ENCODE data around the gene LRMDA. TPM values are rescaled to one million over a fixed set of nuclear protein-coding genes. Genes with fewer than 3 reads are reported as not detected.

Gene LRMDA
- total RNA-seq, 1 donor from 2014 or later, result 7.3 TPM

GRCh38 chr10:76301950-76302349, 870.5 kb downstream of the LRMDA start:
- H3K36me3 ChIP-seq (ENCODE audit: control insufficient read depth in 3 of 3, insufficient read depth in 3 of 3, low read length in 3 of 3), result no peaks in the 10 kb centered on the region
- H3K9ac ChIP-seq (ENCODE audit: low read depth in 1 of 3, low read length in 3 of 3), result no peak overlapping the region
- H3K4me1 ChIP-seq (ENCODE audit: control insufficient read depth in 3 of 3, insufficient read depth in 3 of 3, low read length in 3 of 3), result peaks cover 0 to 8% (median 7%) of the 10 kb centered on the region in 3 donors
- no peak overlapping the region for H3K4me3 ChIP-seq (ENCODE audit: low read length in 3 of 3)
- H3K27me3 ChIP-seq (ENCODE audit: control insufficient read depth in 3 of 3, insufficient read depth in 3 of 3, low read length in 3 of 3), result no peaks in the 10 kb centered on the region
- no peaks in the 10 kb centered on the region for H3K9me3 ChIP-seq (ENCODE audit: control insufficient read depth in 3 of 3, low read length in 3 of 3)
- H3K27ac ChIP-seq (ENCODE audit: low read depth, low read length), result no peak overlapping the region

GRCh38 chr10:76302481-76302880, 871.1 kb downstream of the LRMDA start:
- peaks cover 0 to 8% (median 7%) of the 10 kb centered on the region in 3 donors for H3K4me1 ChIP-seq (ENCODE audit: control insufficient read depth in 3 of 3, insufficient read depth in 3 of 3, low read length in 3 of 3)
- H3K36me3 ChIP-seq (ENCODE audit: control insufficient read depth in 3 of 3, insufficient read depth in 3 of 3, low read length in 3 of 3), result no peaks in the 10 kb centered on the region
- H3K4me3 ChIP-seq (ENCODE audit: low read length in 3 of 3), result no peak overlapping the region
- H3K27me3 ChIP-seq (ENCODE audit: control insufficient read depth in 3 of 3, insufficient read depth in 3 of 3, low read length in 3 of 3), result no peaks in the 10 kb centered on the region
- H3K9ac ChIP-seq (ENCODE audit: low read depth in 1 of 3, low read length in 3 of 3), result no peak overlapping the region
- H3K9me3 ChIP-seq (ENCODE audit: control insufficient read depth in 3 of 3, low read length in 3 of 3), result no peaks in the 10 kb centered on the region
- no peak overlapping the region for H3K27ac ChIP-seq (ENCODE audit: low read depth, low read length)

GRCh38 chr10:76302961-76303630, 871.7 kb downstream of the LRMDA start:
- no peaks in the 10 kb centered on the region for H3K9me3 ChIP-seq (ENCODE audit: control insufficient read depth in 3 of 3, low read length in 3 of 3)
- H3K4me3 ChIP-seq (ENCODE audit: low read length in 3 of 3), result no peak overlapping the region
- peaks cover 0 to 8% (median 7%) of the 10 kb centered on the region in 3 donors for H3K4me1 ChIP-seq (ENCODE audit: control insufficient read depth in 3 of 3, insufficient read depth in 3 of 3, low read length in 3 of 3)
- no peak overlapping the region for H3K27ac ChIP-seq (ENCODE audit: low read depth, low read length)
- no peaks in the 10 kb centered on the region for H3K36me3 ChIP-seq (ENCODE audit: control insufficient read depth in 3 of 3, insufficient read depth in 3 of 3, low read length in 3 of 3)
- no peak overlapping the region for H3K9ac ChIP-seq (ENCODE audit: low read depth in 1 of 3, low read length in 3 of 3)
- H3K27me3 ChIP-seq (ENCODE audit: control insufficient read depth in 3 of 3, insufficient read depth in 3 of 3, low read length in 3 of 3), result no peaks in the 10 kb centered on the region

DNA sequence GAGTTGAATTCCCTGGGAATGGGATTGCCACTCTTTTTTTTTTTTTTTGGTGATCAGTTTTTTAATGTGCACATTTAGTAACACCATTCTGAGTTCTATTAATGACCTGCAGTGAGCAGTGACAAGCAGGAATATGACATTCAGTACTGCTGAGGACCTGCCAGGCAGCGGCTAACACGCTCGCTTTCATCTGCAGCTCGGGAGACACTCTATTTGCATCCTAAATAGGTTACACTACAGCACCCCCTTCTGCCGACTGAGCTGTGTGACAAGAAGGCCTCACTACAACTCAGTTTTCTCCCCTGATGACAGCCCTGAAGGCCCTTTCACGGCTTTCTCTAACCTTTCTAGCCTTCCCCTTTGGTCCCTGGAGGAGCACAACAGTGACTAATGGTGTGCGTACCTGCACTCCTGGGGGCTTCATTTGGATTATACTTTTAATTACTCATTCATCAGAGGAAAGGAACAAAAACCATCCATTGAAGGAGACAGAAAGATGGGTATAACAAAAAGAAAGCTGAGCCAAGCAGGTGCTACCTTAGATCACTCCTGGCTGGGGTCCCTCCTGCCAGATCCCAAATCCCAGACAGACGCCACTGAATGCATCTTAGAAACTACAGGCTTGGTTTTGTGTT, 872.4 kb downstream of the LRMDA start:
- H3K4me1 ChIP-seq (ENCODE audit: control insufficient read depth in 3 of 3, insufficient read depth in 3 of 3, low read length in 3 of 3), result peaks cover 0 to 8% (median 7%) of the 10 kb centered on the region in 3 donors
- H3K27me3 ChIP-seq (ENCODE audit: control insufficient read depth in 3 of 3, insufficient read depth in 3 of 3, low read length in 3 of 3), result no peaks in the 10 kb centered on the region
- H3K27ac ChIP-seq (ENCODE audit: low read depth, low read length), result no peak overlapping the region
- no peak overlapping the region for H3K9ac ChIP-seq (ENCODE audit: low read depth in 1 of 3, low read length in 3 of 3)
- no peaks in the 10 kb centered on the region for H3K36me3 ChIP-seq (ENCODE audit: control insufficient read depth in 3 of 3, insufficient read depth in 3 of 3, low read length in 3 of 3)
- H3K4me3 ChIP-seq (ENCODE audit: low read length in 3 of 3), result no peak overlapping the region
- H3K9me3 ChIP-seq (ENCODE audit: control insufficient read depth in 3 of 3, low read length in 3 of 3), result no peaks in the 10 kb centered on the region

DNA sequence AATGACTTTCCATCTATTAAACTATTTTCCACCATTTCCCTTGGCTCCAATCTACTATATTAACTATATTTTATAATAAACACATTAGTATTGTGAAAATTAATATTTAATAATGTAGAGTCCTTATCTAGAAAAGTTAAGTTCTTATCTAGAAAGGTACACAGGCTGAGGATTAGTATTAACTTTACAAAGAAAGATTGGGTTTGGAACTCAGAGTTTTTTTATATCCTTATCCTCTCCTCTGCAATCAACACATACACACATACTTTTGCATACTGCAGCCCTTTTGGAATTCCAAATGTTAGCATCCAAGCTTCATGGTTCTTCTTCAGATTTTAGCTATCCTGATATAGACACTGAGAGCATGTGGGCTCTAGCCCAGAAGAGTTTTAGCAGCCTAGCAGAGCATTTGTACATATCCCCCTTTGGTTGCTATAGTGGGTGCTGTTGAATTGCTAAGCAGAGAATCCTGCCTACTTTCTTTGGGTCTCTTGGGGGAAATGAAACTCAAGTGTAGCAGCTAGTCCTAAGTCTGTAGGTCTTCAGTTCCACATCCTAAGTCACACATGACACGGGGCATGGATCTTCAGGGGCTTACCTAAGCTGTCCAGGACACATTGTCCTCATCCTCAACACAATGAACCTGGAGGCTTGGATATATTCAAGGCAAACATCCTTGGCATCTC, 874.6 kb downstream of the LRMDA start:
- Histone ChIP-seq H3K36me3 (ENCODE audit: control insufficient read depth in 3 of 3, insufficient read depth in 3 of 3, low read length in 3 of 3) (no peaks in the 10 kb centered on the region), H3K27ac (ENCODE audit: low read depth, low read length) (no peak overlapping the region), H3K4me3 (ENCODE audit: low read length in 3 of 3) (no peak overlapping the region), H3K4me1 (ENCODE audit: control insufficient read depth in 3 of 3, insufficient read depth in 3 of 3, low read length in 3 of 3) (peaks cover 0 to 23% (median 8%) of the 10 kb centered on the region in 3 donors), H3K9ac (ENCODE audit: low read depth in 1 of 3, low read length in 3 of 3) (no peak overlapping the region), H3K27me3 (ENCODE audit: control insufficient read depth in 3 of 3, insufficient read depth in 3 of 3, low read length in 3 of 3) (no peaks in the 10 kb centered on the region), H3K9me3 (ENCODE audit: control insufficient read depth in 3 of 3, low read length in 3 of 3) (no peaks in the 10 kb centered on the region)

GRCh38 chr10:76306856-76307255, 875.4 kb downstream of the LRMDA start:
- Histone ChIP-seq H3K9me3 (ENCODE audit: control insufficient read depth in 3 of 3, low read length in 3 of 3) (no peaks in the 10 kb centered on the region), H3K9ac (ENCODE audit: low read depth in 1 of 3, low read length in 3 of 3) (no peak overlapping the region), H3K27ac (ENCODE audit: low read depth, low read length) (no peak overlapping the region), H3K4me3 (ENCODE audit: low read length in 3 of 3) (no peak overlapping the region), H3K27me3 (ENCODE audit: control insufficient read depth in 3 of 3, insufficient read depth in 3 of 3, low read length in 3 of 3) (no peaks in the 10 kb centered on the region), H3K4me1 (ENCODE audit: control insufficient read depth in 3 of 3, insufficient read depth in 3 of 3, low read length in 3 of 3) (peaks cover 2 to 23% (median 10%) of the 10 kb centered on the region in 3 donors), H3K36me3 (ENCODE audit: control insufficient read depth in 3 of 3, insufficient read depth in 3 of 3, low read length in 3 of 3) (no peaks in the 10 kb centered on the region)

GRCh38 chr10:76309070-76309469, 877.6 kb downstream of the LRMDA start:
- H3K9me3 ChIP-seq (ENCODE audit: control insufficient read depth in 3 of 3, low read length in 3 of 3), result no peaks in the 10 kb centered on the region
- no peaks in the 10 kb centered on the region for H3K36me3 ChIP-seq (ENCODE audit: control insufficient read depth in 3 of 3, insufficient read depth in 3 of 3, low read length in 3 of 3)
- H3K9ac ChIP-seq (ENCODE audit: low read depth in 1 of 3, low read length in 3 of 3), result no peak overlapping the region
- no peak overlapping the region for H3K4me3 ChIP-seq (ENCODE audit: low read length in 3 of 3)
- H3K27ac ChIP-seq (ENCODE audit: low read depth, low read length), result no peak overlapping the region
- no peaks in the 10 kb centered on the region for H3K27me3 ChIP-seq (ENCODE audit: control insufficient read depth in 3 of 3, insufficient read depth in 3 of 3, low read length in 3 of 3)
- peaks cover 4 to 16% (median 4%) of the 10 kb centered on the region in 3 donors for H3K4me1 ChIP-seq (ENCODE audit: control insufficient read depth in 3 of 3, insufficient read depth in 3 of 3, low read length in 3 of 3)

DNA sequence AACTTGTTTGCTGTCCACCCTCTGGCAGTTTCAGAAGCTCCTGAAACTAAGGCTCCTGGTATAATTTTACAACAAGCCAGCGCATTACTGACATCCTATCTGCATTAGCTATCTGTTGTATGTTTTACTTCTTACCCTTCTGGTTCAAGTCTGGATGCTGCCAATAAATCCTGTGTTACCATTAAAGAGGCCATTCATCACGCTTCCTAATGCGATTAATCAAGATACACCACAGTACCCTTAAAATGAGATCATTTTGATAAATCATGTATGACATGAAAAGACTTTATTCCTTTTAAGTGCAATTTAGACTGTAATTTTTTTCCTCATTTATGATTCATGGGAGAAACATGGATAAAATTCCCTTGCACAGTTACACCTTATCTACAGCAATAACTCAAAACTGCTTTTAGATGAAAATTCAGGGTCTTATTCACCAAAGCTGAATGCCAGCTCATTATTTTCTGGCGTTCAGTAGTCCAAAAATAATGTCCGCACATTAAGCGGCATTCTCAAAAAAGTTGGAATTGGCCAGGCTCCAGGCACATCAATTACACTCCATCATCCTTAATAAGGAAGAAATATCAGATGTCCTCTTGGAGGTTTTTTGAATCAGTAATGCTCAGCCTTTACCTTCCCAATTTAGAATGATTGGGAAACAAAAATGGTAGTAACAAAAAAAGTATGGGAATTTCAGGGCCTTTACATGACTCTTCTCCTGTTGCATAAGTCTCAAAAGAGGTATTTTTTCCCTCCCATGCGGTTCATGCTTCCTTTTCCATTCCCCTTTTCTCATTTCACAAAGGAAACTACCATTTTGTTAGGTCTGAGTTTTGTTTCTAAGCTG, 878.5 kb downstream of the LRMDA start:
- Histone ChIP-seq H3K9me3 (ENCODE audit: control insufficient read depth in 3 of 3, low read length in 3 of 3) (no peaks in the 10 kb centered on the region), H3K4me1 (ENCODE audit: control insufficient read depth in 3 of 3, insufficient read depth in 3 of 3, low read length in 3 of 3) (peaks cover 4 to 16% (median 4%) of the 10 kb centered on the region in 3 donors), H3K27me3 (ENCODE audit: control insufficient read depth in 3 of 3, insufficient read depth in 3 of 3, low read length in 3 of 3) (no peaks in the 10 kb centered on the region), H3K9ac (ENCODE audit: low read depth in 1 of 3, low read length in 3 of 3) (no peak overlapping the region), H3K4me3 (ENCODE audit: low read length in 3 of 3) (no peak overlapping the region), H3K36me3 (ENCODE audit: control insufficient read depth in 3 of 3, insufficient read depth in 3 of 3, low read length in 3 of 3) (no peaks in the 10 kb centered on the region), H3K27ac (ENCODE audit: low read depth, low read length) (no peak overlapping the region)

DNA sequence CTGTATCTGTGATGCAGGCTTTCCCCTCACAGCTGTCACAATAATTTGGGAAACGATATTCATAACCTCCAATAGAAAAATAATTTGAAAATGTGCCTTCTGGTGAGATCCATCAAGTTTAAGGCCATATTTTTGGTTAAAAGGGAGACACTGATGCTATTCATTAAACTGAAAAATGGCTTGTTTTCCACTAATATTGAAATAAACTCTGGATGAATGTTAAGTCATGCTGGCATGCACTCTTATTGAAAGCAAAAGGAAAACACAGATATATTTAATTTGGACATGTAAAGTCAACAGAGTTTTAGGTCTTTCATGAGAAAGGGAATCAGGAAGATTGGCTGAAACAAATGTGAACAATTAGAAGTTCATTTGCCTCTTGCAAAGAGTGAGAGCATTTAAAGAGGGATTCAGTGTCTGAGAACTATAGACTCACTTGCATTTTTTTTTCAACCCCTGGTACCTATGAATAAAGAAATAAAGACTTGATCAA, 879.2 kb downstream of the LRMDA start:
- Histone ChIP-seq H3K9me3 (ENCODE audit: control insufficient read depth in 3 of 3, low read length in 3 of 3) (no peaks in the 10 kb centered on the region), H3K27ac (ENCODE audit: low read depth, low read length) (no peak overlapping the region), H3K27me3 (ENCODE audit: control insufficient read depth in 3 of 3, insufficient read depth in 3 of 3, low read length in 3 of 3) (no peaks in the 10 kb centered on the region), H3K36me3 (ENCODE audit: control insufficient read depth in 3 of 3, insufficient read depth in 3 of 3, low read length in 3 of 3) (no peaks in the 10 kb centered on the region), H3K4me1 (ENCODE audit: control insufficient read depth in 3 of 3, insufficient read depth in 3 of 3, low read length in 3 of 3) (peaks cover 4 to 16% (median 4%) of the 10 kb centered on the region in 3 donors), H3K4me3 (ENCODE audit: low read length in 3 of 3) (no peak overlapping the region), H3K9ac (ENCODE audit: low read depth in 1 of 3, low read length in 3 of 3) (no peak overlapping the region)
